Stimulated activated naive B cell treated with anti-CD40 and anti-IgM and Interleukin-4, amounts not matched to agents 10 μg/mL and 1 μg/mL and 100 μg/mL, for 72 hours (primary cell): ENCODE measurements around the gene TTC7B.

Experiments
- ATAC-seq, 2 donors: fragments of 150-1000 bp; cut with Tn5 transposase; replicated peaks; 2 replicates each; pipeline ENCODE4 v1.10.0; 2021; ENCODE audit warnings: moderate library complexity in 1 of 2
- DNase-seq: peaks from one replicate; pipeline ENCODE4 v3.0.0; 2021
- H3K27ac Mint-ChIP-seq: one replicate; pipeline ENCODE4 v1.8.0; 2022; ENCODE audit warnings: mild to moderate bottlenecking, mixed read lengths
- H3K27me3 Mint-ChIP-seq, 2 donors: one replicate each; pipeline ENCODE4 v1.8.0; 2022; ENCODE audit warnings: mixed read lengths in 2 of 2
- H3K36me3 Mint-ChIP-seq, 2 donors: one replicate each; pipeline ENCODE4 v1.8.0; 2022; ENCODE audit warnings: mixed read lengths in 2 of 2, mild to moderate bottlenecking in 1 of 2
- H3K4me1 Mint-ChIP-seq, 2 donors: one replicate each; pipeline ENCODE4 v1.8.0; 2022; ENCODE audit warnings: mixed read lengths in 2 of 2, mild to moderate bottlenecking in 1 of 2
- H3K4me3 Mint-ChIP-seq, 2 donors: one replicate each; pipeline ENCODE4 v1.8.0; 2022; ENCODE audit warnings: mild to moderate bottlenecking in 2 of 2, mixed read lengths in 2 of 2, moderate library complexity in 1 of 2
- H3K9me3 Mint-ChIP-seq, 2 donors: one replicate each; pipeline ENCODE4 v1.8.0; 2022; ENCODE audit warnings: mixed read lengths in 2 of 2, mild to moderate bottlenecking in 1 of 2

Gene TTC7B

DNA sequence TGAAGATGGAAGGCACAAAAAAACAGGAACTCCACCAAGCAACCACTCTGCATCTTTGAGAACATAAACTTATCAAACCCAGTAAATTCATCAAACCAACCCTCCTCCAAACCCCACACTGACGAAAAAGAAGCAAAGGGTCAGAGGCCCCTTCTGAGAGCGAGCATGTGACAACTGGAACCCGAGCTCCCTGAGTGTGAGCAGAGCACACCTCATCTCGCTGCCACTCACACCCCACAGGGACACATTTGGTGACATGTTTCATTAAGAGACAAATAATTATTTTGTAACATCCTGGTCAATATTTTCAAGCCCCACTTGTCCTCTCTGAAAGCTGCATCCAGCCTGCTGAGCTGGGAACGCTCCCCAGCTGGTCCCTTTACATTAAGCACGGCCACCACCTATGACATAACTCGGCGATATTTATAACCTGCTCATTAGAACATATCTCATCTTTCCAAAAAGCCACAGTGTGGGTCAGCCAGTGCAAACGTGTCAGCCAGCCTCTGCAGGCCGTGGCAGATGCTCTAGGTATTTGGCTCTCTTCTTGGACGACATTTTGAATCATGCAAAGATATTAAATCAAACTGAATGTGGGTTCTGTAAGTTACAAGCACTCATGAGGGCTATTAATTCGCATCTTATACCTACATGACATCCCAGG lies 120.1 kb downstream of the TTC7B start:
- Mint-ChIP-seq H3K9me3 (no peaks in the 10 kb centered on the region), H3K27me3 (no peaks in the 10 kb centered on the region), H3K36me3 (no peaks in the 10 kb centered on the region), H3K4me3 (no peak overlapping the region), H3K4me1 (peaks cover 0 to 3% of the 10 kb centered on the region in 2 donors), H3K27ac (no peak overlapping the region)
- ATAC-seq (no peak), DNase-seq (no peak)

DNA sequence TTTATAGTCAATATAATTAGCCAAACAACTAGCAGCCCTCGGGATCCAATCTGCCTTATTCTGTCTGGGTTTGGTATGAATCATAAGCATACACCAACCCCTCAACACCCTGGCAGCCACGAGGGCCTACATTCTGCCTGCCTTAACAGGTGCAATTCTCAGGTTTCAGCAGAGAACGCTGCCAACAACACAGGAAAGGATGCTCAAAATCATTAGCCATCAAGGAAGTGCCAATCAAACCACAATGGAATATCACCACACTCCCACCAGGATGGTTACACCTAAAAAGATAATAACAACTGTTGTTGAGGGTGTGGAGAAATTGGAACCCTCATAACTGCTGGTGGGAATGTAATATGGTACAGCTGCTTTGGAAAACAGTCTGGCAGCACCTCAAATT lies 122.8 kb downstream of the TTC7B start:
- ATAC-seq = no peak
- Mint-ChIP-seq H3K27me3 (no peaks in the 10 kb centered on the region), H3K4me1 (peaks cover 0 to 3% of the 10 kb centered on the region in 2 donors), H3K4me3 (no peak overlapping the region), H3K9me3 (no peaks in the 10 kb centered on the region), H3K27ac (no peak overlapping the region), H3K36me3 (no peaks in the 10 kb centered on the region)
- no peak for DNase-seq

DNA sequence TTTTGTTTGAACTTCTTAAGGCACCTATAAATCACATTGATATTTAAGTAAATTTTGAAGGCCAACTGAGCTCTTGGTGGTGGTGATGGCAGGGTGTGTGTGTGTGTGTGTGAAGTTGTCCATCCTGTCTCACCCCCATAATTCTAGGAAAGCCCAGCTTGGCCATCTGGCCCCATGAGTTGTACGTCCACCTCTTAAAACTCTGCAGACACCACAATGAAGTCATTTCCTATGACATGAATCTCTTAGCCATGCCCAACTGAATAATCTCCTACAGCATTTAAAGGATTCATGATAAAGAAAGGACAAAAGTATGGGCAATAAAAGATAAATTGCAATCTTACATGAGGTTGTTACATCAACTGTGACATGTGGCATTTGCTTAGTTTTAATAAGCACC lies 123.4 kb downstream of the TTC7B start:
- no peak overlapping the region for H3K27ac Mint-ChIP-seq
- H3K9me3 Mint-ChIP-seq = no peaks in the 10 kb centered on the region
- no peaks in the 10 kb centered on the region for H3K36me3 Mint-ChIP-seq

DNA sequence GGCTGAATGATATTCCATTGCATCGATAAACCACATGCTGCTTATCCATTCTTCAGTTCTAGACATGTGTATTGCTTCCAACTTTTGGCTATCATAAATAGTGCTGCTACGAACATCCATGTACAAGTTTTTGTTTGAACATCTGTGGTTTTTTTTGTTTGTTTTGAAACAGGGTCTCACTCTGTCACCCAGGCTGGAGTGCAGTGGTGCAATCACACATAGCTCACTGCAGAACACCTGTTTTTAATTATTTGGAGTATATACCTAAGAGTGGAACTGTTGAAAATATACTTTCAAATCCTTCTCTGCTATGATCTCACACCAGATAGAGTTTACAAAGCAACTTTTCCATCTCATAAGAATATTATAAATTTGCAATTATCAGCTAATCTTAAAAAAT lies 124.2 kb downstream of the TTC7B start:
- Mint-ChIP-seq H3K36me3 (no peaks in the 10 kb centered on the region), H3K9me3 (no peaks in the 10 kb centered on the region), H3K4me1 (no peaks in the 10 kb centered on the region), H3K4me3 (no peak overlapping the region), H3K27ac (no peak overlapping the region), H3K27me3 (no peaks in the 10 kb centered on the region)
- no peak for ATAC-seq
- DNase-seq = no peak

More for the DNA sequence above, 123.4 kb downstream of the TTC7B start:
- no peak overlapping the region for H3K4me3 Mint-ChIP-seq
- peaks cover 0 to 2% of the 10 kb centered on the region in 2 donors for H3K4me1 Mint-ChIP-seq
- no peaks in the 10 kb centered on the region for H3K27me3 Mint-ChIP-seq
- ATAC-seq (no peak), DNase-seq (no peak)

DNA sequence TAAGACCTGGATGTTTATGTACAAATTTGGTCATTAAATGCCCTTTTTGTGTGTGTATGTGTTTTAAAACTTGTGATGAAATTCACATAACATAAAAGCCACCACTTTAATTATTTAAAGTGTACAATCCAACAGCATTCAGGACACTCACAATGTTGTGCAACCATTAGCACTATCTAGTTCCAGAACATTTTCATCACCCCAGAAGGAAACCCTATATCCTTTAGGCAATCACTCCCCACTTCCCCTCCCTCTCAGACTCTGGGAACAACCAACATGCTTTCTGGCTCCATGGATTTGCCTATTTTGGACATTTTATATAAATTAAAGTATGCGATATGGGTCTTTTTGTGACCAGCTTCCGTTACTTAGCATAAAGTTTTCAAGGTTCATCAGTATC lies 124.6 kb downstream of the TTC7B start:
- H3K9me3 Mint-ChIP-seq = no peaks in the 10 kb centered on the region
- ATAC-seq (no peak), DNase-seq (no peak)
- H3K27me3 Mint-ChIP-seq = no peaks in the 10 kb centered on the region
- no peak overlapping the region for H3K4me3 Mint-ChIP-seq
- H3K36me3 Mint-ChIP-seq = no peaks in the 10 kb centered on the region
- H3K4me1 Mint-ChIP-seq = no peaks in the 10 kb centered on the region
- no peak overlapping the region for H3K27ac Mint-ChIP-seq

DNA sequence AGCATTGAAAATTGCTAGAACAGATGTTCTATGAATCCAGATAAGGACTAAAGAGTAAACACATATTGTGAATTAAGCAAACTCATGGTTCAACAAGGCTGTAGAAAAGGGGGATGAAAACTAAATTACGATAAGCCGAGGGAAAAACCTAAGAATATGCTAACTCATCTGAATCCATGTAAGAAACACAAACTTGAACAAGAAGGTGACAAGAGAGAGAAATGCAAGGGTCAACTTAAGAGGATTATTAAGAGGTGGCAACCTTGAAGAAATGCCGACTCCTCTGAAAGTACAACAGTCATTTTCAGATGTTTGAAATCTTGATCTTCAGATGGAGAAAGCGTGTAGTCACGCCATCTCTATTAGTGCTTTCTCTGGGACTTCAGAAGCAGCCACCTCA lies 128.6 kb downstream of the TTC7B start:
- Mint-ChIP-seq H3K9me3 (no peaks in the 10 kb centered on the region), H3K27ac (no peak overlapping the region)
- no peak for ATAC-seq

DNA sequence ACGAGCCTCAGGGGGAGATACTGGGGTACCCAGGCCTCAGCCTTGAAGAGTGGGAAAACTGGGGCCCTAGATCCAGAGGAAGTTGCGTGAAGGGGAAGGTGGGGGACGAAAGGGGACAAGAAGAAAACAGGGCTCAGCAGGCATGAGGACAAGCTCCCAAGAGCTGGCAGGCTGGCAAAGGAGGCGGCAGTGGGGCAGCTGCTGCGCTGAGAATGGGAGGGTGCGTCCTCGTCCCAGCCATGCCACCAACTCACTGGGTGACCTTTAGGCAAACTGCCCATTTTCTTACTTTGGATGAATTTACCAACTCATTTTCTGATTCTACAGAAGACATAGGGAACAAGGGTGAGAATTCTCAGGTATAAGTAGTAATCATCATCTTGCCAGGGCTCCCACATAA lies 133.6 kb downstream of the TTC7B start:
- Mint-ChIP-seq H3K4me1 (peaks cover under 1% of the 10 kb centered on the region in 2 donors), H3K27ac (no peak overlapping the region), H3K36me3 (no peaks in the 10 kb centered on the region)

More for the DNA sequence above, 128.6 kb downstream of the TTC7B start:
- no peaks in the 10 kb centered on the region for H3K36me3 Mint-ChIP-seq
- no peak for DNase-seq
- H3K27me3 Mint-ChIP-seq = no peaks in the 10 kb centered on the region
- no peak overlapping the region for H3K4me3 Mint-ChIP-seq
- no peaks in the 10 kb centered on the region for H3K4me1 Mint-ChIP-seq

DNA sequence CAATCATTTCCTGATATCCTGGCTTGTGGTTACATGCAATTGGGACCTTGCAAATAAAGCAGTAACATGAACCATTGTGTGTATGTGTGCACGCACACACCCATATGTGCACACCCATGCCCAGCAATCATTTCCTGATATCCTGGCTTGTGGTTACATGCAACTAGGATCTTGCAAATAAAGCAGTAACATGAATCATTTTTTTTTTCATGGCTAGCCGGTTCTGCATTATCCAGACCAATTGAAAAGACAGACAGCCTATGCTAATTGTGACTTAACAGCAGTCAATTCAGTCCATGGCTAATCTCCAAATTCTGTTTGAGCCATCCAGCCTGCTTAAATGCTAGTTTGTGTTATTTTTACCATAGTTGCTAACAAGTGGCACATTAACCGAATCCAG lies 134.3 kb downstream of the TTC7B start:
- DNase-seq (no peak), ATAC-seq (no peak)
- Mint-ChIP-seq H3K4me3 (no peak overlapping the region), H3K4me1 (peaks cover 4 to 5% of the 10 kb centered on the region in 2 donors), H3K27me3 (no peaks in the 10 kb centered on the region), H3K36me3 (no peaks in the 10 kb centered on the region), H3K9me3 (no peaks in the 10 kb centered on the region), H3K27ac (no peak overlapping the region)

More for the DNA sequence above, 133.6 kb downstream of the TTC7B start:
- no peak for DNase-seq
- no peaks in the 10 kb centered on the region for H3K9me3 Mint-ChIP-seq
- no peak for ATAC-seq
- H3K27me3 Mint-ChIP-seq = no peaks in the 10 kb centered on the region
- H3K4me3 Mint-ChIP-seq = no peak overlapping the region

DNA sequence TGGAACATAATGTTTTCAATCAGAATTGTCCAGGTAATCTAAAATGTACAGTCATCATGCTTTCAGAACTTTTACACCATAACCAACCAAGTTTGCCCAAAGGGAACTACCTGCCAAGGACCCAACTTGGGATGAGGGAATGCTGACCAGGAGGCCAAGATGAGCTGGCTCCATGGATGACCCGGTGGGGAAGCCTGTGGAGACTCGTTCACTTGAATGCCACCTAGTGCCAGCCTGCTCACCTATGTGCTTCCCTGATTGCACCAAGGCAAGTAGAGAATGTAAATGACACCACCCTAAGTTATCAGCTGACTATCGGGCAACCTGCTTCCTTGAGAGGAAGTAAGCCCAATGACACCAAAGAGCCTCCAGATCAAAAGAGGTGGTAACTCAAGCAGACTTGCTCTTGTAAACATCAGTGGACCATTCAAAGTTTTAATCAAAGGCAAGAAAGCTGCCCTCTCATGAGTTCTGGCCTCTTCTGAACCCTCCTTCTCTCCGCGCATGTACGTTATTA lies 137.3 kb downstream of the TTC7B start:
- Mint-ChIP-seq H3K4me3 (no peak overlapping the region), H3K9me3 (no peaks in the 10 kb centered on the region), H3K27me3 (no peaks in the 10 kb centered on the region), H3K4me1 (peaks cover 6 to 11% of the 10 kb centered on the region in 2 donors), H3K36me3 (no peaks in the 10 kb centered on the region), H3K27ac (no peak overlapping the region)
- ATAC-seq = no peak
- no peak for DNase-seq

DNA sequence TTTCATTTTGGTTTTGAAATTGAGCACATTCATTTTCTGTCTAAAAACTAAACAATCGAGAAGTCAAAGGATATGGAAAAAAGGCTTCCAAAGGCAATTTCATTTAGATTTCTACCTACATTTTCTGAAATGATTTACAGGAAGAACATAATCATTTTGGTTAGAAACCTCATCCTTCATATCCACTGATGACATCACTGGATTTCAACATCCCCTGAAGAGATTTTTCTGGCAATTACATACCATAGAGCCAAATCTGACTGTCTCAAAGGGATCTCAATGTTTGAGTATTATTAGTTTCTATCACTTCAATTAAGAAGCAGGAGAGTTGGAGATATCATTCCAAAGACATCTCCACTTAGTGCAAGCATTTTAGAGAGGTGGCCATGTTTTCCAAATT lies 137.8 kb downstream of the TTC7B start:
- H3K4me3 Mint-ChIP-seq = no peak overlapping the region
- ATAC-seq (no peak), DNase-seq (no peak)
- H3K36me3 Mint-ChIP-seq = no peaks in the 10 kb centered on the region
- H3K27ac Mint-ChIP-seq = no peak overlapping the region
- H3K27me3 Mint-ChIP-seq = no peaks in the 10 kb centered on the region
- H3K9me3 Mint-ChIP-seq = no peaks in the 10 kb centered on the region
- H3K4me1 Mint-ChIP-seq = peaks cover 6 to 11% of the 10 kb centered on the region in 2 donors

DNA sequence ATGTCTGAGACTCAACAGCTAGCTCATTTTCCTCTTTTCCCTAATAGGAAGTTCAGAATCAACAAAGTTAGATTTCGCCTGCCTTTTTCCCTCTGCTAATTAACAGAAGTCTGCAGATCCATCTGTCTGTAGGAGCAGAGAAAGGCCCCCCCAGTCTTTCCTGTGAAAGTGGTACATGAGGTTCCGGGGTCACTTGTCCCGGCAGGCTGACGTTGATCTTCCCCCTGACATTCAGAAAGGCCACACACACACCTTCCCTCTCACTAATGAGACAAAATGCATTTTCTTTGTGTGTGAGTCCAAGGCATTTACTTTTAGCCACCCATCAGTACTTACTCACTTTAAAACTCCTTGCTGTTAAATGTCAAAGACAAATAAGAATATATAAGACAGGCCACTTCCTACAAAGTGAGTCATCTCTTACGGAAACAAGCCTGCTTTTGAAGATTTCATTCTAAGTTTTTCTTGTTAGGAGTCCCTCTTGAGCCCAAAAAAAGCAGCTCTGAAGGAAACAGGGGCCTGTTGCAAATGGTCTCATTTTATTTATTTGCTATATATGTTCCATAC lies 138.7 kb downstream of the TTC7B start:
- no peaks in the 10 kb centered on the region for H3K36me3 Mint-ChIP-seq
- H3K4me1 Mint-ChIP-seq = peaks cover 6 to 12% of the 10 kb centered on the region in 2 donors
- H3K27ac Mint-ChIP-seq = peak overlapping the region; percentile 65
- peak; percentile 64 to 69 for ATAC-seq
- no peaks in the 10 kb centered on the region for H3K9me3 Mint-ChIP-seq
- peak overlapping the region in 1 of 2 donors; percentile 5 for H3K4me3 Mint-ChIP-seq
- H3K27me3 Mint-ChIP-seq = no peaks in the 10 kb centered on the region
- DNase-seq = no peak

DNA sequence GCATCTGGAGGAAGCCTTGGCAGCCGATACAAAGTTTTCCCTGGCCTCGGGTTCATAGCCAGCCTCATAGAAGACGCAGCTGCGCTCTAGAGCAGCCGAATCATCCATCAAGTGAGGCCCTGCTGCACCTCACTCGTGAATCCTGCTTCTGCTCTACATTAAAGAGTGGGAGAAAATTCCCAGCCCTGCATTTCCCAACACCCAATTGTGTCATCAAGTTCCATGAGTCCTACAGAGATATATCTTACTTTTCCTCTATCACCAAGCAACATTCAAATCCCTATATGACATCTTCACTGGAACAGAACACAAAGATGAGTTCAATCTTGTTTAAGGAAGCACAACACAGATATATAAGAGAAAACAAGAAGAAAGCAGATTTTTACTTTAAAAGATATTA lies 139.3 kb downstream of the TTC7B start:
- Mint-ChIP-seq H3K27me3 (no peaks in the 10 kb centered on the region), H3K36me3 (no peaks in the 10 kb centered on the region), H3K27ac (no peak overlapping the region), H3K4me1 (peaks cover 11 to 19% of the 10 kb centered on the region in 2 donors), H3K9me3 (no peaks in the 10 kb centered on the region), H3K4me3 (no peak overlapping the region)
- ATAC-seq = no peak
- DNase-seq = no peak

DNA sequence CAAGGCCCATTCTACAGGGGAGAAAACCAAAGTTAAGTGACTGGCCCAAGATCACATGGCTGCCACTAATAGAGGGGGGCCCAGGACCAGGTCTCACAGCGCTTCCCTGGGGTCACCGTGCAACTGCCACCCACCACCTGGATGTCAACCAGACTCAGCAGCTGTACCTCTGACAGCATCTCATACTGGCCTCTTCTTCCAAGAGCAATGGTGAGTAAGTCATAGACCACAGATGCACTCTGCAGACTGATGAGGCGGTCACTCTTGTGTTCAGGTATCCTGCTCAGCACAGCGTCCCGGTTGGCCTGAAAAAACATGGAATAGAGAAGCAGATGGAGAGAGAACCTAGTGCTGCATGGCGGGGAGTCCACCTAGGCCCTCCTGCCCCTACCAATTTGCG lies 139.9 kb downstream of the TTC7B start:
- no peak overlapping the region for H3K4me3 Mint-ChIP-seq
- H3K36me3 Mint-ChIP-seq = no peaks in the 10 kb centered on the region
- ATAC-seq = no peak
- H3K27me3 Mint-ChIP-seq = no peaks in the 10 kb centered on the region
- peaks cover 17 to 24% of the 10 kb centered on the region in 2 donors for H3K4me1 Mint-ChIP-seq
- DNase-seq = no peak
- H3K9me3 Mint-ChIP-seq = no peaks in the 10 kb centered on the region
- H3K27ac Mint-ChIP-seq = no peak overlapping the region

DNA sequence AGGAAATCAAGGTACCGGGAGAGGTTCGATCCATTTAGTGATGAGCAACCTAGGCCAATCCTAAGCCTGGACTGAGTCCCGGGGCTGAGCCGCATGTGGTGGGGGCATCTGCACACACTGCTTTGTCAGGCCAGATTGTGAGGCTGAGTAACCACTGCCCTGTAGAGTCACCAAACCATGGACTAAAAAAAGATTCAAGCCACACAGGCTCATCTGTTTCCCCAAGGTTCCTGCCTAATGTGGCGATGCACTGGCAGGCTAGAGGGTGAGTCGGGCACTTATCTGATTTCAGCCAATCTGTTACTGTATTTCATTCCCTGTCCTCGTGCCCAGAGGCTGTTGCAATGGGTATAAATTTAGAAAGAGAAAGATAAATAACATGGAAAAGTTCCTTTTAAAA lies 140.8 kb downstream of the TTC7B start:
- H3K4me1 Mint-ChIP-seq = peaks cover 22 to 34% of the 10 kb centered on the region in 2 donors
- H3K27me3 Mint-ChIP-seq = no peaks in the 10 kb centered on the region
- H3K4me3 Mint-ChIP-seq = no peak overlapping the region
- no peak for ATAC-seq
- no peak for DNase-seq
- H3K27ac Mint-ChIP-seq = no peak overlapping the region
- H3K9me3 Mint-ChIP-seq = no peaks in the 10 kb centered on the region
- no peaks in the 10 kb centered on the region for H3K36me3 Mint-ChIP-seq

DNA sequence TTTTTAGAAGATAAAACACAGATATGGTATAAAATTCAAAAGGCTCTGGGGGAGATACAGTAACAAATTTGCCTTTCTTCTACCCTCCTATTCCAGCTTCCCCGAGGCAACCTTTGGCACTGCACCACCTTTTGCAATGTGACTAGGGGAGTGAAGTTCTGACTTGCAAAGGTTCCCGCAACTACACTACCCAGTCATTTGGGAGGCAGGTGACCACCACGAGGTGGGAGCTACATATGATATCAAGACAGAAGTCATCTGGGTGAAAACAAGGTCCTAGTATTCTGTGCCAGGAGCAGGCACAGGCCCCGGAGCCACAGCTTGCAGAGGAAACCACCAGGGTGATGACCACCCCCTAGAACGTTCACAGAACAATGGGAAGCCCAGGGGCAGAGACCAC lies 141.5 kb downstream of the TTC7B start:
- ATAC-seq (no peak), DNase-seq (no peak)
- no peak overlapping the region for H3K27ac Mint-ChIP-seq
- H3K4me3 Mint-ChIP-seq = no peak overlapping the region
- no peaks in the 10 kb centered on the region for H3K27me3 Mint-ChIP-seq
- H3K36me3 Mint-ChIP-seq = peaks cover 2 to 4% of the 10 kb centered on the region in 2 donors
- peaks cover 2 to 4% of the 10 kb centered on the region in 2 donors for H3K9me3 Mint-ChIP-seq
- H3K4me1 Mint-ChIP-seq = peaks cover 24 to 34% of the 10 kb centered on the region in 2 donors
